ENCODE measurements around the gene RRP15.
A peak's percentile ranks its signal among the peaks of the same experiment; 100 is the strongest.

The RRP15 gene

DNA sequence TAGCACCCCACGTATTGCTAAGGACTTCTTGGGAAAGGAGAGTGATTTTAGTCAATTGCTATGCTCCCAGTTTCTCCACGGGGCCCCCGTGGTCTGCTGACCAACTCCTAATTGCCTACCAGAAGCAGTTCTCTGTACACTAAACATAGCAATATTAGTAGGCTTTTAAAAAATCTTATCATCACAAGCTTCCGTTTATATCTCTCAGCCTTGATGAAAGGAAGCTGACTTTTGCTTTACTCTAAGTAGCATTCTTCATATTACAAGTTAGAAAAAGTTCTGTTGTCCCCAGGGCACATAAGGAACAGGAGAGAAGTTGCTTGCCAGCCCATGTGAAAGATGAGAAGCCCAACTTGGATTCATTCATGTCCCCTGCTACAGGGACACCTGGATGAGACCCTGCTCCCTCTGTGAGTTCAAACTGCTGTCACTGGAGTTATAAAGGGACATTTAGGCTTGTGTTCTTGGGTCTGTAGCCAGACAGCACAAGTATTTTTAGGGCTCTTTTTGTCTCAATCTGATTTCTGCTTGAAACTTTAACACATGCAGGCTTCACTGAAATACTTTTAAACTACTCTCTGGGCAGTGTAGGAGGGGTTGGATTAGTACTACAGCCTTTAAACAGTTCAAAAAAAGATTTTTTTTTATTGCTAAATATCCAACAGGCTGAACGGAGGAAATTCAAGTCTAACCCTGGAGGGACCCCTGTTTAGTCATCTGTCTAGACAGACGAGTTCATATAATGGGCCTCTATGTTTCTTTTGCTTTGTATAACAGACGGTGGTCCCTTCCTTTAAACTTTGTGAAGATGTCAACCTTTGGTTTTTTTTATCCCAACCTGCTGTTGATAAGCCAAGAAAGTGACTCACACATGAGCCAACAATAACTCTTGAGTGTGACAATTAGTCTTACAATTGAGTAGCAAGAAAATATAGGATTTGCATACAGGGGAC lies 89.6 kb downstream of the RRP15 start:
- TF ChIP-seq, protein P1, sequence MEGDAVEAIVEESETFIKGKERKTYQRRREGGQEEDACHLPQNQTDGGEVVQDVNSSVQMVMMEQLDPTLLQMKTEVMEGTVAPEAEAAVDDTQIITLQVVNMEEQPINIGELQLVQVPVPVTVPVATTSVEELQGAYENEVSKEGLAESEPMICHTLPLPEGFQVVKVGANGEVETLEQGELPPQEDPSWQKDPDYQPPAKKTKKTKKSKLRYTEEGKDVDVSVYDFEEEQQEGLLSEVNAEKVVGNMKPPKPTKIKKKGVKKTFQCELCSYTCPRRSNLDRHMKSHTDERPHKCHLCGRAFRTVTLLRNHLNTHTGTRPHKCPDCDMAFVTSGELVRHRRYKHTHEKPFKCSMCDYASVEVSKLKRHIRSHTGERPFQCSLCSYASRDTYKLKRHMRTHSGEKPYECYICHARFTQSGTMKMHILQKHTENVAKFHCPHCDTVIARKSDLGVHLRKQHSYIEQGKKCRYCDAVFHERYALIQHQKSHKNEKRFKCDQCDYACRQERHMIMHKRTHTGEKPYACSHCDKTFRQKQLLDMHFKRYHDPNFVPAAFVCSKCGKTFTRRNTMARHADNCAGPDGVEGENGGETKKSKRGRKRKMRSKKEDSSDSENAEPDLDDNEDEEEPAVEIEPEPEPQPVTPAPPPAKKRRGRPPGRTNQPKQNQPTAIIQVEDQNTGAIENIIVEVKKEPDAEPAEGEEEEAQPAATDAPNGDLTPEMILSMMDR (conservative IDR thresholded peaks at IDR 0.05; ENCODE audit: low read depth, low read length), result no peak
- no peak overlapping the region for H3K4me3 ChIP-seq (ENCODE audit: low read length)
- peak; percentile 77 for DNase-seq (ENCODE audit: low read depth)

GRCh38 chr1:218376722-218377121 lies 91.6 kb downstream of the RRP15 start:
- H3K4me3 ChIP-seq (ENCODE audit: low read length), result no peak overlapping the region
- TF ChIP-seq, protein P1 (conservative IDR thresholded peaks at IDR 0.05; ENCODE audit: low read depth, low read length), result no peak
- no peak for DNase-seq (ENCODE audit: low read depth)

DNA sequence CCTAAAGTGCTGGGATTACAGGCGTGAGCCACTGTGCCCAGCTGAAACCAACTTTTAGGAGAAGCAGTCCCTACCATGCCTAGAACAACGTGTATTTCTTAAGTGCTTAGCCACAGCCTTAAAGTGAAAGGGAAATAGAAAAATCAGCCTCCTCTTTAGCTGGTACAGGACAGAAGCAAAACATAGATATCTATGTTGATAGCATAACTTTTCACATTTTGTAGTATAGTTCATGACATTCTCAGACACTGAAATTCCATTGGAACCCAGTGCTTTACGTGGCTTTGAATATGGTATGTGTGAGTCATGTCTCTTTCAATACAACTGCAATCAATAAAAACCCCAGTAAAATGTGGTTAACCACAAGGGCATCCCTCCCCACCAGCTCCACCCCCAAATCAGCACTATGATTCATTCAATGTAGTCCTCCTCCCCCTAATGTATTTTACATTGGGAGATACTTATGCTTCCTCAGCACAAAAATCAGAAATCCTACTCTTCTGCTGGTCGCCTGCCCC lies 92.1 kb downstream of the RRP15 start:
- DNase-seq (ENCODE audit: low read depth), result peak; percentile 92
- no peak overlapping the region for H3K4me3 ChIP-seq (ENCODE audit: low read length)

GRCh38 chr1:218380125-218380977 lies 95.3 kb downstream of the RRP15 start:
- DNase-seq (ENCODE audit: low read depth), result peak; percentile 75
- TF ChIP-seq, protein P1 (conservative IDR thresholded peaks at IDR 0.05; ENCODE audit: low read depth, low read length), result no peak

More for the DNA sequence above, 92.1 kb downstream of the RRP15 start:
- TF ChIP-seq, protein P1 (conservative IDR thresholded peaks at IDR 0.05; ENCODE audit: low read depth, low read length), result no peak

GRCh38 chr1:218382261-218382660 lies 97.2 kb downstream of the RRP15 start:
- TF ChIP-seq, protein P1 (conservative IDR thresholded peaks at IDR 0.05; ENCODE audit: low read depth, low read length), result no peak
- no peak for DNase-seq (ENCODE audit: low read depth)
- H3K4me3 ChIP-seq (ENCODE audit: low read length), result no peak overlapping the region

More at GRCh38 chr1:218380125-218380977, 95.3 kb downstream of the RRP15 start:
- no peak overlapping the region for H3K4me3 ChIP-seq (ENCODE audit: low read length)

DNA sequence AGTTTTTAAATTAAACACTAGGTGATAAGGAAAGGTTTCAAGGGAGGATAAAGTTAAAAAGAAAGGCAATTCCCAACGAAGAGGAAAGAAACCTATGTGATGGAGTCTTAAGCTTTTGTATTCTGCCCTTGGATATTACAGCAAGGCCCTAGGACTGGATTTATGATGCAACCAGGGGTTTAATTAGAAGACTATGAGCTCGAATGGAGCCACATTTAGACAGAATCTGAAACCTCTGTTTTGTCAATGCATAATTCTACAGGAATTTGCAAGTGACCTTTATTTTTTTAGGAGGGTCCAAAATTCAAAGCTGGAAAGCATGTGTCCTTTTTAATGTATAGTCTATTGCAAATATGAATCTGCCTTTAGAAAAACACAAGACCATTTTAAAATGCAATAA lies 98.0 kb downstream of the RRP15 start:
- DNase-seq (ENCODE audit: low read depth), result no peak
- H3K4me3 ChIP-seq (ENCODE audit: low read length), result no peak overlapping the region
- TF ChIP-seq, protein P1 (conservative IDR thresholded peaks at IDR 0.05; ENCODE audit: low read depth, low read length), result no peak
